Measurements from ENCODE around the gene HTATSF1. TPM values are rescaled to one million over a fixed set of nuclear protein-coding genes. Genes with fewer than 3 reads are reported as not detected.

HTATSF1 gene
- total and polyA plus RNA-seq, 4 donors, result 22.0 to 54.1 (median 25.4) TPM

DNA sequence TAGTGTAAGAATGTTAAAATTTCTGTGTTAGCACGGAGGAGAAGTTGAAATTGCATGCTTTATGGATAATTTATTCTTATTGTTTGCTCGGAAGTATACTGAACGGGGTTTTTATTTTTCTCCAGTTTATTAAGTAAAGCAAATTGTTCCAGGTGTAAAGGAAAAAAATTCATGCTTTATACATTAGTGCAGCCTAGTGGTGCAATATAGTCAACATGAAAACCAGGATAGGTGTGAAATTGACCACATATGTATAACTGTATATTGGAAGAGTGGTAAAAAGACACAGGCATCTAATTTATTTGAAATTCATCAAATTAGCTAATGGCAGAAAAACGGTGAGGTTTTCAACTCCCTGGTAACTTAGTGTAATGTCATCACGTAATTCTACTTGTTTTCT, 8.7 kb upstream of the HTATSF1 start:
- 47 to 72% methylated on average over 5 of the region's 5 CpGs for WGBS, 2 donors
- no peaks in the 10 kb centered on the region for H3K9me3 ChIP-seq (ENCODE audit: control insufficient read depth in 4 of 4, insufficient read depth in 3 of 4, low read length in 3 of 4)
- H3K4me1 ChIP-seq (ENCODE audit: control insufficient read depth in 5 of 5, insufficient read depth in 5 of 5, low read length in 5 of 5), result no peaks in the 10 kb centered on the region
- H3K4me3 ChIP-seq, result no peak overlapping the region
- ATAC-seq (ENCODE audit: insufficient read depth, low FRiP score), result no peak
- no peaks in the 10 kb centered on the region for H3K36me3 ChIP-seq (ENCODE audit: control insufficient read depth in 4 of 4, insufficient read depth in 4 of 4, low read length in 4 of 4)
- no peak overlapping the region for H3K9ac ChIP-seq (ENCODE audit: insufficient read depth in 1 of 2, low read length in 2 of 2)
- peaks cover 4 to 42% (median 30%) of the 10 kb centered on the region in 3 donors for H3K27me3 ChIP-seq (ENCODE audit: control insufficient read depth in 3 of 3, insufficient read depth in 3 of 3, low read length in 2 of 3)
- TF ChIP-seq, protein P1, sequence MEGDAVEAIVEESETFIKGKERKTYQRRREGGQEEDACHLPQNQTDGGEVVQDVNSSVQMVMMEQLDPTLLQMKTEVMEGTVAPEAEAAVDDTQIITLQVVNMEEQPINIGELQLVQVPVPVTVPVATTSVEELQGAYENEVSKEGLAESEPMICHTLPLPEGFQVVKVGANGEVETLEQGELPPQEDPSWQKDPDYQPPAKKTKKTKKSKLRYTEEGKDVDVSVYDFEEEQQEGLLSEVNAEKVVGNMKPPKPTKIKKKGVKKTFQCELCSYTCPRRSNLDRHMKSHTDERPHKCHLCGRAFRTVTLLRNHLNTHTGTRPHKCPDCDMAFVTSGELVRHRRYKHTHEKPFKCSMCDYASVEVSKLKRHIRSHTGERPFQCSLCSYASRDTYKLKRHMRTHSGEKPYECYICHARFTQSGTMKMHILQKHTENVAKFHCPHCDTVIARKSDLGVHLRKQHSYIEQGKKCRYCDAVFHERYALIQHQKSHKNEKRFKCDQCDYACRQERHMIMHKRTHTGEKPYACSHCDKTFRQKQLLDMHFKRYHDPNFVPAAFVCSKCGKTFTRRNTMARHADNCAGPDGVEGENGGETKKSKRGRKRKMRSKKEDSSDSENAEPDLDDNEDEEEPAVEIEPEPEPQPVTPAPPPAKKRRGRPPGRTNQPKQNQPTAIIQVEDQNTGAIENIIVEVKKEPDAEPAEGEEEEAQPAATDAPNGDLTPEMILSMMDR (IDR thresholded peaks at IDR 0.05; ENCODE audit: control extremely low read depth, extremely low read depth), result no peak
- no peak for DNase-seq
- H3K27ac ChIP-seq (ENCODE audit: low read depth in 1 of 2, low read length in 1 of 2), result no peak overlapping the region

DNA sequence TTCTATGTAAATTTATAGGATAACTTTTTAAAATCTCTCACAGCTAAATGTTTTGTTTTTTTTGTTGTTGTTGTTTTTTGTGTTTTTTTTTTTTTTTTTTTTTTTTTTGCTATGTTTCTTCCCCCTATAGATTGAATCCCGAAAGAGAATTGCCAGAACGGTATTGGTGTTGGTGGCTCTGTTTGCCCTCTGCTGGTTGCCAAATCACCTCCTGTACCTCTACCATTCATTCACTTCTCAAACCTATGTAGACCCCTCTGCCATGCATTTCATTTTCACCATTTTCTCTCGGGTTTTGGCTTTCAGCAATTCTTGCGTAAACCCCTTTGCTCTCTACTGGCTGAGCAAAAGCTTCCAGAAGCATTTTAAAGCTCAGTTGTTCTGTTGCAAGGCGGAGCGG, 5.6 kb upstream of the HTATSF1 start:
- no peaks in the 10 kb centered on the region for H3K36me3 ChIP-seq (ENCODE audit: control insufficient read depth in 4 of 4, insufficient read depth in 4 of 4, low read length in 4 of 4)
- WGBS, 2 donors, result 51 to 65% methylated on average over 6 of the region's 6 CpGs
- H3K4me1 ChIP-seq (ENCODE audit: control insufficient read depth in 5 of 5, insufficient read depth in 5 of 5, low read length in 5 of 5), result peaks cover 0 to 5% (median 0%) of the 10 kb centered on the region in 5 donors
- TF ChIP-seq, protein P1 (IDR thresholded peaks at IDR 0.05; ENCODE audit: control extremely low read depth, extremely low read depth), result no peak
- no peaks in the 10 kb centered on the region for H3K9me3 ChIP-seq (ENCODE audit: control insufficient read depth in 4 of 4, insufficient read depth in 3 of 4, low read length in 3 of 4)
- H3K9ac ChIP-seq (ENCODE audit: insufficient read depth in 1 of 2, low read length in 2 of 2), result no peak overlapping the region
- DNase-seq (no peak), ATAC-seq (ENCODE audit: insufficient read depth, low FRiP score) (no peak)
- no peak overlapping the region for H3K4me3 ChIP-seq
- H3K27ac ChIP-seq (ENCODE audit: low read depth in 1 of 2, low read length in 1 of 2), result no peak overlapping the region
- H3K27me3 ChIP-seq (ENCODE audit: control insufficient read depth in 3 of 3, insufficient read depth in 3 of 3, low read length in 2 of 3), result peaks cover 0 to 35% (median 26%) of the 10 kb centered on the region in 3 donors

DNA sequence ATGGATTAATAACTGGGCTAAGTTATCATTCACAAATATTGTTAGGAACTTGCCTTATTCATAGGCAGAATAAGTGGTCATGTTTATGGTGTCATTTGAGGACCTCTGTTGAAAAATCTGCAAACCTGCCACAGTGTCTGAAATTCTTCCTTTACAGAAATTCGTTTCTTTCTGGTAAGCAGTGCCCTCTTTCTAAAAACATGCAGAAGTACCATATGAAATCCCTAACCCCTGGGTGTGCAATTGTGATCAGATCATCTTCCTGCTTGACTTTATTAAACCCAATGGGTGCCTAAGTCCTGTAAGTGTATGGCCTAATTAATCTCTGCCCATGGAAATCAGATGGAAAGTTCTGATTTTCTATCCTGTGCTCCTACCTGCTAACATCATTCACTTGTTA, 4.4 kb upstream of the HTATSF1 start:
- Histone ChIP-seq H3K4me1 (ENCODE audit: control insufficient read depth in 5 of 5, insufficient read depth in 5 of 5, low read length in 5 of 5) (peaks cover 0 to 5% (median 0%) of the 10 kb centered on the region in 5 donors), H3K36me3 (ENCODE audit: control insufficient read depth in 4 of 4, insufficient read depth in 4 of 4, low read length in 4 of 4) (no peaks in the 10 kb centered on the region), H3K27ac (ENCODE audit: low read depth in 1 of 2, low read length in 1 of 2) (no peak overlapping the region), H3K9ac (ENCODE audit: insufficient read depth in 1 of 2, low read length in 2 of 2) (no peak overlapping the region), H3K4me3 (no peak overlapping the region), H3K9me3 (ENCODE audit: control insufficient read depth in 4 of 4, insufficient read depth in 3 of 4, low read length in 3 of 4) (no peaks in the 10 kb centered on the region), H3K27me3 (ENCODE audit: control insufficient read depth in 3 of 3, insufficient read depth in 3 of 3, low read length in 2 of 3) (peaks cover 0 to 32% (median 25%) of the 10 kb centered on the region in 3 donors)
- no peak for ATAC-seq (ENCODE audit: insufficient read depth, low FRiP score)
- DNase-seq, result no peak
- WGBS, 2 donors, result 9 to 15% methylated on average over 1 of the region's 1 CpG
- TF ChIP-seq, protein P1 (IDR thresholded peaks at IDR 0.05; ENCODE audit: control extremely low read depth, extremely low read depth), result no peak

DNA sequence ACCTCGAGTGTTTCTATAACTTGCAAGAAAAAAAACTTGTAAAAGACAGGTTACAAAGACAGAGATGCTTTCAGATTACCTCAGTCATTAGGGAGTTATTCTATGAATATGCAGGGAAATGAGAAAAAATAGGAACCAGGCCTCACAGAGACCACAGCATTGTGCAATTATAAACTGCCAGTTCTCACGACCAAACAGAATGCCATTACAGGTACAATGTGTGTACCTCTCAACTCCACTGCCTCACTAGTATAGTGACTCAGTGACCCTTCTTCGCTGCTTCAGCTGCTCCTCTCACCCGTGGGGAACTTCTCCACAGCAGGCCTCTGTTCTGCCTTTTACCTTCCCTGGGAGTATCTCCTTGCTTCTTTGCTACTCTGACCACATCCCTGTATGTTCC, 2.3 kb upstream of the HTATSF1 start:
- H3K36me3 ChIP-seq (ENCODE audit: control insufficient read depth in 4 of 4, insufficient read depth in 4 of 4, low read length in 4 of 4), result no peaks in the 10 kb centered on the region
- no peak overlapping the region for H3K9ac ChIP-seq (ENCODE audit: insufficient read depth in 1 of 2, low read length in 2 of 2)
- 25 to 62% methylated on average over 4 of the region's 4 CpGs for WGBS, 2 donors
- H3K9me3 ChIP-seq (ENCODE audit: control insufficient read depth in 4 of 4, insufficient read depth in 3 of 4, low read length in 3 of 4), result no peaks in the 10 kb centered on the region
- no peak overlapping the region for H3K4me3 ChIP-seq
- ATAC-seq (ENCODE audit: insufficient read depth, low FRiP score) (no peak), DNase-seq (no peak)
- H3K27ac ChIP-seq (ENCODE audit: low read depth in 1 of 2, low read length in 1 of 2), result no peak overlapping the region
- peaks cover 0 to 18% (median 17%) of the 10 kb centered on the region in 3 donors for H3K27me3 ChIP-seq (ENCODE audit: control insufficient read depth in 3 of 3, insufficient read depth in 3 of 3, low read length in 2 of 3)
- H3K4me1 ChIP-seq (ENCODE audit: control insufficient read depth in 5 of 5, insufficient read depth in 5 of 5, low read length in 5 of 5), result peaks cover 0 to 5% (median 0%) of the 10 kb centered on the region in 5 donors
- TF ChIP-seq, protein P1 (IDR thresholded peaks at IDR 0.05; ENCODE audit: control extremely low read depth, extremely low read depth), result no peak
